GM20000 (cell line): Measurements from ENCODE around the gene GPR84.
"Not testable (repeated sequence)": the region's sequence is repeated elsewhere in the genome, so short reads cannot be mapped to it uniquely, and the experiment has no call there.

Source experiments
- DNase-seq: peaks from one replicate; pipeline ENCODE4 v3.0.0; 2012; ENCODE audit warnings: low spot score
- TF ChIP-seq, protein P1 (sequence below): IDR thresholded peaks from 2 replicates; pipeline ENCODE4 v1.5.1; 2012; ENCODE audit warnings: mild to moderate bottlenecking, control low read depth; ENCODE audit errors: extremely low read depth, missing control alignments

GPR84 gene

DNA sequence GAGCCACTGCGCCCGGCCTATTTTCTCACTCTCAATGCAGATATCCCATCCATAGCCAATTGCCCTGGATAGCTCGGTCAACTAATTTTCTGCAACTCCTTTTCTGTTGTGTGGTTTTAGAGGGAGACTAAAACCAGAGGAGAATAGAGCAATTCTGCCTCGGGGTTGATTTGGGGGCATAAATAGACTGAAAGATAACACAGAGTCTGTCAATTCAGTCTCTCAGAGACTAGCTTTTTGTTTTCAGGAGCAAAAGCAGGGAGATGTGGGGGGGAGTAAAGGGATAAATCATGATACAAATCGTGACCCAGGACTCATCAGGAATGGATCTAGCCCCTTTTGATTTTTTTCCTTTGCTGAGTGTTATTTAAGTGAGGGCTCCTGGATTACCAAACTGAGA lies 32.8 kb downstream of the GPR84 start:
- TF ChIP-seq, protein P1, sequence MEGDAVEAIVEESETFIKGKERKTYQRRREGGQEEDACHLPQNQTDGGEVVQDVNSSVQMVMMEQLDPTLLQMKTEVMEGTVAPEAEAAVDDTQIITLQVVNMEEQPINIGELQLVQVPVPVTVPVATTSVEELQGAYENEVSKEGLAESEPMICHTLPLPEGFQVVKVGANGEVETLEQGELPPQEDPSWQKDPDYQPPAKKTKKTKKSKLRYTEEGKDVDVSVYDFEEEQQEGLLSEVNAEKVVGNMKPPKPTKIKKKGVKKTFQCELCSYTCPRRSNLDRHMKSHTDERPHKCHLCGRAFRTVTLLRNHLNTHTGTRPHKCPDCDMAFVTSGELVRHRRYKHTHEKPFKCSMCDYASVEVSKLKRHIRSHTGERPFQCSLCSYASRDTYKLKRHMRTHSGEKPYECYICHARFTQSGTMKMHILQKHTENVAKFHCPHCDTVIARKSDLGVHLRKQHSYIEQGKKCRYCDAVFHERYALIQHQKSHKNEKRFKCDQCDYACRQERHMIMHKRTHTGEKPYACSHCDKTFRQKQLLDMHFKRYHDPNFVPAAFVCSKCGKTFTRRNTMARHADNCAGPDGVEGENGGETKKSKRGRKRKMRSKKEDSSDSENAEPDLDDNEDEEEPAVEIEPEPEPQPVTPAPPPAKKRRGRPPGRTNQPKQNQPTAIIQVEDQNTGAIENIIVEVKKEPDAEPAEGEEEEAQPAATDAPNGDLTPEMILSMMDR, result no peak
- DNase-seq, result no peak

DNA sequence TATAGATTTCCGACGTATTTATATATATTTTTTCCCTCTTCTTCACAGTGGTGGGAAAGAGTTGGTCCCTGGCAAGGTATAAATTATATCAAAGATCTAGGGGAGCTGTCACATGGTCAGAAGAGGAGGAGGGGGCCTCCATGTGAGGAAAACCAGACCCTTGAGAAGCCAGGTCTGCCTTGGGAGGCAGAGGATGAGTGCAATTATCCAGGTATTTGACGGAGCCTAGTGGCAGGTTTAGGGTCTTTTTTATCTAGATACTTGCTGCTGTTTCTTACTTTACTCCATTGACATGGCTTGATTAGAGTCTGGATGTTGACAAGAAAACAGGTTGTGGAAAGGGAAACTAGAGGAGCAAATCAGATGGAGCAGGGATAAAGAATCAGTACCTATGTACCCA lies 33.8 kb downstream of the GPR84 start:
- no peak for DNase-seq
- TF ChIP-seq, protein P1, result no peak

DNA sequence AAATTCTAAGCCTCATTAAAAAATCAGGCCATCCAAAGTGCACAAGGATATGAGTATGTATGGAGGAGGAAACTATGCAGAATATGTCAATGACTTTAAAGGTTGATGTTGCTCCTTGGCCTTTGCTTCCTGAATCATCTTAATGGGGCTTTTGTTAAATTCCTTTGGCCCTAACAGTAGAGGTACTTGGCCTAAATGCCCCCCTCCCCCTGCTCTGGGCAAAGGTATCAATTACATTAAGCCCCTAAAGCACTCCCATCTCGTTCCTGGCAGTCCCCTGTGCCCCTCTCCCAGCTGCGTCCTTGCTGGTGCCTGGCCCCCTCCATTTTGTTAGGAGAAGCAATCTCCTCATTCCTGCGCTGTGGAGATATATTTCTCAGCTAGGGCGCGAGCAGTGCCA lies 34.5 kb downstream of the GPR84 start:
- TF ChIP-seq, protein P1, result no peak
- no peak for DNase-seq

DNA sequence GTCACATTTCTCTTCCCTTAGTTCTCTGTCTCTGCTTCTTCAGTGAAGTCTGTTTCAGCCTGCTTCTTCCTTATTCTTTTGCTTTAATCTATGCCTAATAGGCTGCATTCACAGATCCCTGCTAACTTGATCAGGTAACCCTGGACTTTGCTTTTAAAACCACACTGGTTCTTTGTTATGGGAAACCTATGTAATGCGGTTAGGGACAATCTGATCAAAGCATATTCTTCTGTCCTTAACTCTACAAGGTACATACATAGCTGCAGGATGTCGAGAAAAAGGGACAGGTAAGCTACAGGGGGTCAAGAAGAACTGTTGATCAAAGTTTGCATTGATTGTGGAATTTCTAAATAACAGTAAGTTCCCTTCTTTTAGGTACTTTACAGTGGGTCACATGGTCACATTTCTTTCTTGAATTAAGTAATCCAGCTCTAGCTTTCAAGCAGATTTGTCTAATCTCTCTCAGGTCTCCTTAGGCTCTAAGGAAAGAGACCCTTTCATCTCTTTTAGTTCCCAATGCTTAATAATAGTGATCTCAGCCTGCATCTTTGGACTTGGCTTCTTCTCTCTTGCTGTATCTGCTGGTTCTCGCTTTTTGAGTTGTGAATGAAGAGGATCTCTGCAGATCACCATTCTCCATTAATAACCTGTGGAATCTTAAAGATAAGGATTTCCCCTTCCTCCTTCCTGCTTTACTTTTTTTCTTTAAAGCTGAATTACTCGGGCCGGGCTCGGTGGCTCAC lies 35.5 kb downstream of the GPR84 start:
- TF ChIP-seq, protein P1, result no peak
- no peak for DNase-seq

DNA sequence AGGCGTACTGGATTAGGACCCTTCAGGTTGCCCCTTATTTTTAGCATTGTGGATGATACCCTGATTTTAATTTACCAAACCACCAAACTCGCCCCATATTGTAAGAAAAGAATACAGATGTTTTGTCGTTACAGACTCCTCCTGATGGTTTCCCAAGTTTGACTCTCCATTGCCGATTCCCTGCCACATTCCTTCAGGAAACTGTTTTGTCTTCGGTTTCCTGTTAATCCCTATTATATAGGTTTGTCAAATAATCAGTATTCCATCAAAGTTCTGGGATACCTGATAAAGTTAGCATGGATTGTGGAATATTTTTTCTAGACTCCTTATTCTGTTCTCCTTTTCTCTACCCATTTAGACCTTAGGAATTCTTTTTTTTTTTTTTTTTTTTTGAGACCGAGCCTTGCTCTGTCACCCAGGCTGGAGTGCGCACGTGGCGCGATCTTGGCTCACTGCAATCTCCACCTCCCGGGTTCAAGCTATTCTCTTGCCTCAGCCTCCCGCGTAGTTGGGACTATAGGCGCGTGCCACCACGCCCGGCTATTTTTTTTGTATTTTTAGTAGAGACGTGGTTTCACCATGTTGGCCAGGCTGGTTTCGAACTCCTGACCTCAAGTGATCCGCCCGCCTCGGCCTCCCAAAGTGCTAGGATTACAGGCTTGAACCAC lies 38.7 kb downstream of the GPR84 start:
- not testable (repeated sequence) for DNase-seq

DNA sequence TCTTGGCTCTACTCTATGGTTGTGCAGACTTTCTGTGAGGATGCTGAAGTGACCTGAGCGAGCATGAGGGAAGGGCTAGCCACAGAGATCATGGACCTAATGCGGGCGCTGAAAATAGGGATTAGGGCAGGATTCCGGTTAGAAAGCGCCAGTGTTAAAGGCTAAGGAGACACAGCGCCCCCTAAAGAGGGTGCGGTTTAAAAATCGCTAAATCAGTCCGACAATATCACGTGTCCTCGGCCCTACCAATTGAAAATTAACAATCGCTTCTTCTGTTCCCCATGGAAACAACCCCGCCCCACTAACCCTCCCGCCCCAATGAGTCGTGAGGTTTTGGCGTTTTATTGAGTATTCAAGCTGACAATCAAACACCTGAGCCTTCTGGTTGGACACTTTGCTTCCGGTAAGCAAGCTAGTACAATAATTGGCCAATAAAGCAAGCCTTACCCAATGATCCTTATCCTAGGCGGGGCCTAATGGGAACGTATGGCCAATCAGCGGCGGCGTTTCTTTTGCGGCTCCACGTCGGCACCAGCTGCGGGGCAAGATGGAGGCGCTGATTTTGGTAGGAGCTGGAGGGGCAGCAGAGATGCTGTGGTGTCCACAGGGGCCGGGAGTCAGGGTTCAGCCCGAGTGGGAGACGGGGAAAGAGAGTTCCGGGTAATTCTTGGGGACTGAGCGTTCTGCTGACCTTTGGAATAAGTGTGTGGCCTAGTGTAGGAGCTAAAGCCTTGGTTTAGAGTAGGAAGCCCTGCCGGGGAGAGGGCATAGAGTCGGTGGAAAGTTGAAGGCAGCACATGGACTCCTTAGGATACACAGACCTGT lies 39.5 kb downstream of the GPR84 start, which contains the start of gene COPZ1:
TSS of gene COPZ1 (plus strand) at position 515 of the 825 bp plus-strand sequence. CDS start at position 548, 33 bp downstream.
- TF ChIP-seq, protein P1, result peak; percentile 58
- DNase-seq, result peak; percentile 89

DNA sequence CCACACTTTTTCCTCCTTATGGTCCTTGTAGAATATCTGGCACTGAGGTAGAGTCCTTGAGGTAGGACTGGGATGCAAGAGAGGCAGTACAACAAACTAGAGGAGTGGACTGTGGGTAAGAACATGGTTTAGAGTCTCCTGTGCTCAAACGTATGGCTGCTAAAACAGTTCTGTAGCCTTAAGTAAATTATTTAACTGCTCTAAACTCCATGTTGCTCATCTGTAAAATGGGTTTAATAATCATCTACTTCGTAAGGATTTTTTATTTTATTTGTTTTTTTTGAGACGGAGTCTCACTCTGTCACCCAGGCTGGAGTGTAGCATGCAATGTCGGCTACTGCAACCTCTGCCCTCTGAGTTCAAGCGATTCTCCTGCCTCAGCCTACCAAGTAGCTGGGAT lies 42.9 kb downstream of the GPR84 start:
- TF ChIP-seq, protein P1, result no peak
- no peak for DNase-seq
